ENCODE data around the gene GPLD1.
"Not testable (repeated sequence)": the region's sequence is repeated elsewhere in the genome, so short reads cannot be mapped to it uniquely, and the experiment has no call there.

Gene GPLD1

DNA sequence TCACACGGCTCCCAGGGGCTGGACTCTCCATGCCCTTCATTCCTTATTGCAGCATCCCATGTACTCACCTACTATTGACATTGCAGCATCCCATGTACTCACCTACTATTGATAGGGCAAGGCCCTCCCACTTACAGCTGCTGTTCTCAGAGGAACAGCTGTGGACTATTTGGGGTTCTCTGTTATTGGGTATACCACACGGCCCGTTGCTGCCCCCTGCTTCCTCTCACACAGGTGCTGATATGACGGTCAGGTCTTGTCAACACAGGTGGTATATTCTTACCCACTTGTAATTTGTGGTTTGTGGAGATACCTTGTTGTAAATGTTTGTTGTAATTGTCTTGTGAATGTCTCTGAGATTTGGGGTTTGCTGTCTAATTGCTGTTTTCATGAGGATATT lies 24.2 kb upstream of the GPLD1 start:
- TF ChIP-seq, protein P1, sequence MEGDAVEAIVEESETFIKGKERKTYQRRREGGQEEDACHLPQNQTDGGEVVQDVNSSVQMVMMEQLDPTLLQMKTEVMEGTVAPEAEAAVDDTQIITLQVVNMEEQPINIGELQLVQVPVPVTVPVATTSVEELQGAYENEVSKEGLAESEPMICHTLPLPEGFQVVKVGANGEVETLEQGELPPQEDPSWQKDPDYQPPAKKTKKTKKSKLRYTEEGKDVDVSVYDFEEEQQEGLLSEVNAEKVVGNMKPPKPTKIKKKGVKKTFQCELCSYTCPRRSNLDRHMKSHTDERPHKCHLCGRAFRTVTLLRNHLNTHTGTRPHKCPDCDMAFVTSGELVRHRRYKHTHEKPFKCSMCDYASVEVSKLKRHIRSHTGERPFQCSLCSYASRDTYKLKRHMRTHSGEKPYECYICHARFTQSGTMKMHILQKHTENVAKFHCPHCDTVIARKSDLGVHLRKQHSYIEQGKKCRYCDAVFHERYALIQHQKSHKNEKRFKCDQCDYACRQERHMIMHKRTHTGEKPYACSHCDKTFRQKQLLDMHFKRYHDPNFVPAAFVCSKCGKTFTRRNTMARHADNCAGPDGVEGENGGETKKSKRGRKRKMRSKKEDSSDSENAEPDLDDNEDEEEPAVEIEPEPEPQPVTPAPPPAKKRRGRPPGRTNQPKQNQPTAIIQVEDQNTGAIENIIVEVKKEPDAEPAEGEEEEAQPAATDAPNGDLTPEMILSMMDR (IDR thresholded peaks at IDR 0.05; ENCODE audit: control insufficient read depth, insufficient read depth, low read depth, low read length, missing control alignments) = no peak
- no peak for DNase-seq (ENCODE audit: low read depth)
- H3K4me3 ChIP-seq (ENCODE audit: control insufficient read depth, low read depth, low read length) = no peak overlapping the region

DNA sequence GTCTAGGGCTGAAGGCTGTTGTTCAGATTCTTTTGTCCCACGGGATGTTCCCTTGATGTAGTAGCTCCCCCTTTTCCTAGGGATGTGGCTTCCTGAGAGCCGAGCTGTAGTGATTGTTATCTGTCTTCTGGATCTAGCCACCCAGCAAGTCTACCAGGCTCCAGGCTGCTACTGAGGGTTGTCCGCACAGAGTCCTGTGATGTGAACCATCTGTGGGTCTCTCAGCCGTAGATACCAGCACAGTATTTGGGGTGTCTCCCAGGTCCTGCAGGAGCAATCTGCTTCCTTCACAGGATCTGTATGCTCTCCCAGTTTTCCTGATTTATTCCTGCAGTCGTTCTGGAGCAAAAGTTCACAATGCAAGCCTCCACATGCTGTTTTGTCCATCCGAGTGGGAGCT lies 22.6 kb upstream of the GPLD1 start:
- not testable (repeated sequence) for H3K4me3 ChIP-seq (ENCODE audit: control insufficient read depth, low read depth, low read length); DNase-seq (ENCODE audit: low read depth)

DNA sequence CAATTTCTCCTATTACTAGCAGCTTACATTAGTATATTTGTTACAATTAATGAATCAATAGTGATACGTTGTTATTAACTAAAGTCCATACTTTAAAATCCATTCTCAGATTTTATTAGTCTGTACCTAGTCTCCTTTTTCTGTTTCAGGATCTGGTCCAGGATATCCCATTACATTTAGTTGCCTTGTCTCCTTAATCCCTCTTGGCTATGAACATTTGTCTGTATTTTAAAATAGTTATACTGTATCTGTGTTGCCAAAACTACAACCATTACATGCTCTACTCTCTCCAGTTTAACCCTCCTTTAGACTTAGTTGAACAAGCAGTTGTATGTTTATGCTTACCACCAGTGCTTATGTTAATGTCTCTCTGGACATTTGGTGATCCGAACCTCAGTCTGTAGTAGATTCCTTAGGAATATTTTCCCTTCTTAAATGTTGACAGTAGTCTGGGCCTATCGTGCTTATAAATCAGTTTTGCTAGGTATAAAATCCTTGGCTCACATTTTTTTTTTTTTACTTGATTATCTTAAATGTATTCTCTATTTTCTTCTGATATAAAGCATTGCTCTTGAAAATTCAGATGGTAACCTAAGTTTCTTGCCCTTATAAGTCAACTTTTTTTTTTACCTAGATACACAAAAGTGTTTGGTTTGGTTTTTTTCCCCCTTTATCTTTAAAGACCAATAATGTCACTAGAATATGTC lies 17.6 kb upstream of the GPLD1 start:
- no peak overlapping the region for H3K4me3 ChIP-seq (ENCODE audit: control insufficient read depth, low read depth, low read length)
- no peak for DNase-seq (ENCODE audit: low read depth)
- TF ChIP-seq, protein P1 (IDR thresholded peaks at IDR 0.05; ENCODE audit: control insufficient read depth, insufficient read depth, low read depth, low read length, missing control alignments) = no peak

DNA sequence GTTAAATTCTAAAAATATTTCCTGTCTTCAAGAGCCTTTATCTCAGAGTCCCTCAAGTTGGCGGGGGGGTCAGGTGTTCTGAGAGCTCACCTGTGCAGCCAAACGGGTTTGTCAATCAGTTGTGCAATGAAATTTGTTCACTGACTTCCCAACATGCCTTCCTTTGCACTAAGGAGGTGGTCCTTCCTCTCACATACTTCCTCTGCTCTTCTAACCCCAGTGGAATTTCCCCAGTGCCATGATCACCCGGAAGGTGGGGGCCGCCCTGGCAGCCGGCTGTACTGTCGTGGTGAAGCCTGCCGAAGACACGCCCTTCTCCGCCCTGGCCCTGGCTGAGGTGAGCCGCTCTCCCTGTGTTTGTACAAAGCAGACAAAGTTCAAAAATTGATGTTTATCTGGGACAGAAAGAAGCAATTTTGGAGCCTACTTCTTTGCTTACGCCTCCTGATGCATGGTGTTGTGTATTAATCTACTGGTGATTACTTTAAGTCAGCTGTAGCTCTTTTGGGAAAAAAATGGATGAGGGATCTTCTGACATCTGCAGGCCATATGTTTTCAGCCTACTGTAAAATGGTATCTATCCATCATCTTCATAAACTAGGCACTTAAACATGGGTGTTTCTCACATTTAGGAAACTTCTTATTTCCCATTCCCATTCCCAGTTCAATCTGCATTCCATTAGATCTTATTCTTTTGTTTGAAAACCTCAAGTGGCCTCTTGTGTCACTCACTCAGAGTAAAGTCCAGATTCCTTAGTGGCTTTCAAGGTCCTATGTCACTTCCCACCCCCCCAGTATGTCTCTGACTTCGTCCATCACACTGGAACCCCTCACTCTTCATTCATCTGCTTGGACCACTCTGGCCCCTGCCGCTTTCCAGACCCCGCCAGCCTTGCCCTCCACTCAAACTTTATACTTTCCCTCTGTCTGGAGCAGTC lies 15.5 kb upstream of the GPLD1 start:
- no peak overlapping the region for H3K4me3 ChIP-seq (ENCODE audit: control insufficient read depth, low read depth, low read length)
- DNase-seq (ENCODE audit: low read depth) = no peak
- TF ChIP-seq, protein P1 (IDR thresholded peaks at IDR 0.05; ENCODE audit: control insufficient read depth, insufficient read depth, low read depth, low read length, missing control alignments) = no peak

DNA sequence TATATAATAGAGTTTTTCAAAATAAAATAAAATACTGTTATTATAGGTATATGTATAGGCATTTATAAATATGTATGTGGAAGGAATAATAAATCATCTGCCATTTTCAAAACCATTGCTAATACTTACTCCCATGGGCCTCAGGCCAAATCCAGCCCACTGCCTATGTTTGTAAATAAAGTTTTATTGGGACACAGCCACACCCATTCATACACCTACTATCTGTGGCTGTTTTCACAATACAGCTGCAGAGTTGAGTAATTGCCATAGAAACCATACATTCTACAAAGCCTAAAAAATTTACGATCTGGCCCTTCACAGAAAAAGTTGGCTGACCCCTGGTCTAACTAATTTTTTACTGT lies 14.9 kb upstream of the GPLD1 start:
- DNase-seq (ENCODE audit: low read depth) = no peak
- TF ChIP-seq, protein P1 (IDR thresholded peaks at IDR 0.05; ENCODE audit: control insufficient read depth, insufficient read depth, low read depth, low read length, missing control alignments) = no peak
- no peak overlapping the region for H3K4me3 ChIP-seq (ENCODE audit: control insufficient read depth, low read depth, low read length)

DNA sequence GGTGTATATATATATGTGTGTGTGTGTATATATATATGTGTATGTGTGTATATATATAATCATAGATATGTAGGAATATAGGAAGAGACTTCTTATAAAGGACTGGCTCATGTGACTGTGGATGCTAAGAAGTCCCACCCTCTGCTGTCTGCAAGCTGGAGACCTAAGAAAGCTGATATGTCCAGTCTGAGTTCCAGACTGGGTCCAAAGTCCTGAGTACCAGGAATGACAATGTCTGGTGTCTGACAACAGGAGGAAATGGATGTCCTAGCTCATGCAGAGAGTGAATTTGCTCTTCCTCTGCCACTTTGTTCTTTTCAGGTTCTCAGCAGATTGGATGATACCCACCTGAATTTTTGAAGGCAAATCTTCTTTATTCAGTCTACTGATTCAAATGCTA lies 12.5 kb upstream of the GPLD1 start:
- TF ChIP-seq, protein P1 (IDR thresholded peaks at IDR 0.05; ENCODE audit: control insufficient read depth, insufficient read depth, low read depth, low read length, missing control alignments) = no peak
- H3K4me3 ChIP-seq (ENCODE audit: control insufficient read depth, low read depth, low read length) = no peak overlapping the region
- no peak for DNase-seq (ENCODE audit: low read depth)

DNA sequence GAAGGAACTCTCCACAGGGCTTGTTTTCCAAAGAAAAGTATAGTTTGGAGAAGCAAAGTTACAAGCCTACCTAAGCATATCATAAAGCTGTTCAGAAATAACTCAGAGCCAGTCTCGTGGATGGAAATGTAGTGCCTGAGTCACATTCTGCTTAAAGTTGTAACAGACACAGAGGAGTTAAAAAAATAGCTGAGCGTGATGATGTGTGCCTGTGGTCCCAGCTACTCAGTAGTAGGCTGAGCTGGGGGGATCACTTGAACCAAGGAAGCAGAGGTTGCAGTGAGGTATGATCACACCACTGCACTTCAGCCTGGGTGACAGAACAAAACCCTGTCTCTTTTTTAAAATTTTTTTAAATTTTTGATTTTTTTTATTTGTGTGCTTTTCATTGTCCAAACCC lies 12.0 kb upstream of the GPLD1 start:
- no peak for DNase-seq (ENCODE audit: low read depth)
- no peak overlapping the region for H3K4me3 ChIP-seq (ENCODE audit: control insufficient read depth, low read depth, low read length)
- TF ChIP-seq, protein P1 (IDR thresholded peaks at IDR 0.05; ENCODE audit: control insufficient read depth, insufficient read depth, low read depth, low read length, missing control alignments) = no peak
